ENCODE measurements around the gene RNF213.

RNF213 gene

GRCh38 chr17:80381416-80381923 is 120.8 kb downstream of the RNF213 start:
- no peak for TF ChIP-seq CTCF (conservative IDR thresholded peaks at IDR 0.05)
- H3K27ac ChIP-seq, result no peak overlapping the region

- TF ChIP-seq CTCF (conservative IDR thresholded peaks at IDR 0.05), result no peak
- H3K27ac ChIP-seq, result no peak overlapping the region
Measured at GRCh38 chr17:80382446-80382845, 121.8 kb downstream of the RNF213 start.

GRCh38 chr17:80382956-80383355 is 122.3 kb downstream of the RNF213 start:
- no peak overlapping the region for H3K27ac ChIP-seq
- no peak for TF ChIP-seq CTCF (conservative IDR thresholded peaks at IDR 0.05)

- no peak overlapping the region for H3K27ac ChIP-seq
- TF ChIP-seq CTCF (conservative IDR thresholded peaks at IDR 0.05), result no peak
Measured at GRCh38 chr17:80384078-80384960, 123.7 kb downstream of the RNF213 start.

- no peak overlapping the region for H3K27ac ChIP-seq
Measured at GRCh38 chr17:80385046-80385445, 124.4 kb downstream of the RNF213 start.

GRCh38 chr17:80386341-80386740 is 125.7 kb downstream of the RNF213 start:
- no peak overlapping the region for H3K27ac ChIP-seq
- no peak for TF ChIP-seq CTCF (conservative IDR thresholded peaks at IDR 0.05)

More at GRCh38 chr17:80385046-80385445, 124.4 kb downstream of the RNF213 start:
- no peak for TF ChIP-seq CTCF (conservative IDR thresholded peaks at IDR 0.05)

- TF ChIP-seq CTCF (conservative IDR thresholded peaks at IDR 0.05), result no peak
- H3K27ac ChIP-seq, result no peak overlapping the region
Measured at GRCh38 chr17:80387071-80387470, 126.4 kb downstream of the RNF213 start.

Data from VCaP (cell line).